H9 (cell line): Measurements from ENCODE around the gene ZNF622. TPM values are rescaled to one million over a fixed set of nuclear protein-coding genes. Genes with fewer than 3 reads are reported as not detected.

Experiments
- DNase-seq: peaks from one replicate; pipeline ENCODE4 v3.0.0-alpha.2; 2017
- H2AFZ ChIP-seq: one replicate; pipeline ENCODE4 v1.6.1; 2013; ENCODE audit warnings: mild to moderate bottlenecking, low read length, control low read depth, moderate library complexity
- H2AK5ac ChIP-seq: 2 replicates; pipeline ENCODE4 v1.6.1; 2013; ENCODE audit warnings: low read length, control low read depth, mixed read lengths; ENCODE audit not compliant: insufficient read length
- H2BK120ac ChIP-seq: one replicate; pipeline ENCODE4 v1.6.1; 2013; ENCODE audit warnings: low read depth, mild to moderate bottlenecking, low read length, control low read depth, inconsistent platforms; ENCODE audit not compliant: poor library complexity, severe bottlenecking
- H2BK12ac ChIP-seq: 2 replicates; pipeline ENCODE4 v1.6.1; 2013; ENCODE audit warnings: low read length, control low read depth, mixed read lengths, low read depth; ENCODE audit not compliant: insufficient read length
- H2BK15ac ChIP-seq: 2 replicates; pipeline ENCODE4 v1.6.1; 2013; ENCODE audit warnings: low read depth, low read length, control low read depth
- H2BK20ac ChIP-seq: one replicate; pipeline ENCODE4 v1.6.1; 2013; ENCODE audit warnings: low read depth, mild to moderate bottlenecking, low read length, control low read depth, inconsistent platforms; ENCODE audit not compliant: poor library complexity, severe bottlenecking
- H2BK5ac ChIP-seq: 2 replicates; pipeline ENCODE4 v1.6.1; 2013; ENCODE audit warnings: low read length, control low read depth, mixed read lengths; ENCODE audit not compliant: insufficient read length
- H3K14ac ChIP-seq: 2 replicates; pipeline ENCODE4 v1.6.1; 2013; ENCODE audit warnings: low read length, control low read depth; ENCODE audit not compliant: insufficient read depth
- H3K18ac ChIP-seq: 2 replicates; pipeline ENCODE4 v1.6.1; 2013; ENCODE audit warnings: low read depth, mild to moderate bottlenecking, mixed read lengths, low read length, control low read depth; ENCODE audit not compliant: insufficient read length
- H3K23ac ChIP-seq: 2 replicates; pipeline ENCODE4 v1.6.1; 2013; ENCODE audit warnings: low read length, control low read depth, mixed read lengths, low read depth; ENCODE audit not compliant: insufficient read length
- H3K23me2 ChIP-seq: 2 replicates; pipeline ENCODE4 v1.6.1; 2013; ENCODE audit warnings: low read depth, mild to moderate bottlenecking, mixed read lengths, low read length, control low read depth; ENCODE audit not compliant: insufficient read length, poor library complexity, severe bottlenecking
- H3K27ac ChIP-seq: 2 replicates; pipeline ENCODE4 v1.5.1; 2013; ENCODE audit warnings: low read length, control low read depth, mixed read lengths, low read depth; ENCODE audit not compliant: insufficient read length
- H3K27me3 ChIP-seq: 2 replicates; pipeline ENCODE4 v1.6.1; 2013; ENCODE audit warnings: low read length, control low read depth, inconsistent platforms; ENCODE audit not compliant: insufficient read depth
- H3K4ac ChIP-seq: 2 replicates; pipeline ENCODE4 v1.6.1; 2013; ENCODE audit warnings: low read depth, mild to moderate bottlenecking, control low read depth, inconsistent platforms, low read length, moderate library complexity
- H3K4me1 ChIP-seq: 2 replicates; pipeline ENCODE4 v1.6.1; 2013; ENCODE audit warnings: low read length, control low read depth, inconsistent platforms; ENCODE audit not compliant: insufficient read depth
- H3K4me2 ChIP-seq: 2 replicates; pipeline ENCODE4 v1.6.1; 2013; ENCODE audit warnings: low read length, control low read depth, mixed read lengths; ENCODE audit not compliant: insufficient read length, insufficient read depth
- H3K56ac ChIP-seq: 2 replicates; pipeline ENCODE4 v1.6.1; 2013; ENCODE audit warnings: low read depth, mild to moderate bottlenecking, mixed read lengths, low read length, control low read depth; ENCODE audit not compliant: insufficient read length
- H3K79me1 ChIP-seq: 2 replicates; pipeline ENCODE4 v1.6.1; 2013; ENCODE audit warnings: low read depth, mild to moderate bottlenecking, moderate library complexity, low read length, control low read depth, inconsistent platforms; ENCODE audit not compliant: insufficient read depth, poor library complexity, severe bottlenecking
- H3K79me2 ChIP-seq: 2 replicates; pipeline ENCODE4 v1.6.1; 2013; ENCODE audit warnings: low read length, control low read depth, inconsistent platforms; ENCODE audit not compliant: insufficient read depth
- H3K9ac ChIP-seq: 2 replicates; pipeline ENCODE4 v1.6.1; 2013; ENCODE audit warnings: low read length, control low read depth, mixed read lengths; ENCODE audit not compliant: insufficient read length; ENCODE audit errors: extremely low read depth
- H3K9me3 ChIP-seq: one replicate; pipeline ENCODE4 v1.6.1; 2013; ENCODE audit warnings: low read depth, low read length, inconsistent platforms; ENCODE audit not compliant: control insufficient read depth
- H3T11ph ChIP-seq: one replicate; pipeline ENCODE4 v1.6.1; 2013; ENCODE audit warnings: mild to moderate bottlenecking, low read length, control low read depth, inconsistent platforms
- H4K20me1 ChIP-seq: one replicate; pipeline ENCODE4 v1.6.1; 2013; ENCODE audit not compliant: control insufficient read depth, insufficient read length, insufficient read depth
- H4K5ac ChIP-seq: 2 replicates; pipeline ENCODE4 v1.6.1; 2013; ENCODE audit warnings: low read depth, mild to moderate bottlenecking, mixed read lengths, low read length, control low read depth; ENCODE audit not compliant: insufficient read length
- H4K8ac ChIP-seq: replicated peaks from 2 replicates; pipeline ENCODE4 v1.6.1; 2013; ENCODE audit warnings: low read length, control low read depth, mixed read lengths, low read depth; ENCODE audit not compliant: insufficient read length
- H4K91ac ChIP-seq: 2 replicates; pipeline ENCODE4 v1.6.1; 2013; ENCODE audit warnings: low read depth, mild to moderate bottlenecking, moderate library complexity, mixed read lengths, low read length, control low read depth; ENCODE audit not compliant: insufficient read length
- H3K27ac Mint-ChIP-seq, 3 experiments: 2 replicates in 2 of 3; 3 replicates in 1 of 3; pipeline ENCODE4 v1.8.0; 2020 to 2021; ENCODE audit warnings: mixed read lengths in 3 of 3, mild to moderate bottlenecking in 1 of 3, moderate library complexity in 1 of 3
- H3K27me3 Mint-ChIP-seq: 2 replicates; pipeline ENCODE4 v1.8.0; 2021; ENCODE audit warnings: low read depth, mild to moderate bottlenecking, moderate library complexity, mixed read lengths
- H3K36me3 Mint-ChIP-seq, 3 experiments: 2 replicates in 2 of 3; 3 replicates in 1 of 3; pipeline ENCODE4 v1.8.0; 2020 to 2021; ENCODE audit warnings: low read depth in 3 of 3, mixed read lengths in 3 of 3; ENCODE audit not compliant: insufficient read depth in 1 of 3
- H3K4me1 Mint-ChIP-seq, 2 experiments: 2 replicates each; pipeline ENCODE4 v1.8.0; 2020; ENCODE audit warnings: mixed read lengths in 2 of 2
- H3K4me3 Mint-ChIP-seq, 2 experiments: 2 replicates in 1 of 2; 3 replicates in 1 of 2; pipeline ENCODE4 v1.8.0; 2020 to 2021; ENCODE audit warnings: mild to moderate bottlenecking in 2 of 2, mixed read lengths in 2 of 2, moderate library complexity in 1 of 2
- H3K9me3 Mint-ChIP-seq, 2 experiments: 2 replicates in 1 of 2; 3 replicates in 1 of 2; pipeline ENCODE4 v1.8.0; 2020; ENCODE audit warnings: mild to moderate bottlenecking in 2 of 2, mixed read lengths in 2 of 2, moderate library complexity in 1 of 2
- CTCF ChIP-seq: fragments of 200-600 bp; sonication (generic); conservative IDR thresholded peaks from 3 replicates; pipeline ENCODE4 v1.8.0; 2021; ENCODE audit warnings: antibody characterized with exemption, mild to moderate bottlenecking
- WGBS: extraction: QIAGEN DNeasy Blood & Tissue Kit; methylation state at CpG from one replicate; pipeline ENCODE4 v1.1.7; 2013; ENCODE audit warnings: missing lambda C conversion rate, low lambda C conversion rate, mixed read lengths; ENCODE audit not compliant: insufficient read length; ENCODE audit errors: extremely low coverage; 5-methylcytosine and 5-hydroxymethylcytosine counted together
- total RNA-seq: library from RNA; stranded (reverse); gene quantifications from 2 replicates; pipeline ENCODE4 v1.2.1, GENCODE V29; 2021

ZNF622 gene
- total RNA-seq, 1 experiment from 2014 or later, result 42.2 TPM

- Histone ChIP-seq H2BK5ac (no peak overlapping the region), H4K91ac (no peak overlapping the region), H2BK120ac (no peak overlapping the region), H2BK12ac (no peak overlapping the region), H4K8ac (no peak overlapping the region), H3K79me1 (no peaks in the 10 kb centered on the region), H2BK15ac (no peak overlapping the region), H3K23me2 (no peaks in the 10 kb centered on the region), H3K4me1 (no peaks in the 10 kb centered on the region), H3K27me3 (no peaks in the 10 kb centered on the region), H3K9ac (no peak overlapping the region), H2AFZ (no peak overlapping the region), H3K18ac (no peak overlapping the region), H3K14ac (no peak overlapping the region), H3K27ac (no peak overlapping the region), H3K9me3 (no peaks in the 10 kb centered on the region), H3K4me2 (no peak overlapping the region), H3K4ac (no peak overlapping the region), H2BK20ac (no peak overlapping the region), H4K5ac (no peak overlapping the region), H4K20me1 (no peaks in the 10 kb centered on the region), H3T11ph (no peak overlapping the region), H3K23ac (no peak overlapping the region), H3K56ac (no peak overlapping the region), H2AK5ac (no peak overlapping the region), H3K79me2 (no peaks in the 10 kb centered on the region)
- peaks cover 9 to 10% of the 10 kb centered on the region in 2 experiments for H3K4me1 Mint-ChIP-seq
- H3K4me3 Mint-ChIP-seq, result no peak overlapping the region
- no peaks in the 10 kb centered on the region for H3K27me3 Mint-ChIP-seq
- no peaks in the 10 kb centered on the region for H3K9me3 Mint-ChIP-seq
- no peak overlapping the region for H3K27ac Mint-ChIP-seq
- no CpG with 5 or more reads among the region's 3 CpGs for WGBS
- no peak for TF ChIP-seq CTCF
- no peaks in the 10 kb centered on the region for H3K36me3 Mint-ChIP-seq
- DNase-seq, result no peak
Measured at GRCh38 chr5:16510098-16510497, 44.5 kb upstream of the ZNF622 start.
